Glomerular visceral epithelial cell (primary cell): ENCODE results near the gene RBFOX2.
"Not testable (repeated sequence)": the region's sequence is repeated elsewhere in the genome, so short reads cannot be mapped to it uniquely, and the experiment has no call there.

Experiments used
- DNase-seq: peaks from one replicate; pipeline ENCODE4 v3.0.0-alpha.2; 2016; ENCODE audit errors: extremely low spot score

RBFOX2 gene

DNA sequence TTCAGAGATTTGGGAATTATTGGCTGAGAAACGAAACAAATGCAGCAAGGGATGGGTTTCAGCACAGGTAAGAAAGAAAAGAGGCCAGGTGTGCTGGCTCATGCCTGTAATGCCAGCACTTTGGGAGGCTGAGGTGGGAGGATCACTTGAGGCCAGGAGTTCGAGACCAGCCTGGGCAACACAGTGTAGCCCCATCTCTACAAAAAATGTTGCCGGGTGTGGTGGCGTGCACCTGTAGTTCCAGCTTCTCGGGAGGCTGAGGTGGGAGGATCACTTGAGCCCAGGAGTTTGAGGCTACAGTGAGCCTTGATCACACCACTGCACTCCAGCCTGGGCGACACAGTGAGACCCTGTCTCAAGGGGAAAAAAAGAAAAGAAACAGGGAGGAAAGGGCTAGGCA, 290.7 kb downstream of the RBFOX2 start:
- not testable (repeated sequence) for DNase-seq

DNA sequence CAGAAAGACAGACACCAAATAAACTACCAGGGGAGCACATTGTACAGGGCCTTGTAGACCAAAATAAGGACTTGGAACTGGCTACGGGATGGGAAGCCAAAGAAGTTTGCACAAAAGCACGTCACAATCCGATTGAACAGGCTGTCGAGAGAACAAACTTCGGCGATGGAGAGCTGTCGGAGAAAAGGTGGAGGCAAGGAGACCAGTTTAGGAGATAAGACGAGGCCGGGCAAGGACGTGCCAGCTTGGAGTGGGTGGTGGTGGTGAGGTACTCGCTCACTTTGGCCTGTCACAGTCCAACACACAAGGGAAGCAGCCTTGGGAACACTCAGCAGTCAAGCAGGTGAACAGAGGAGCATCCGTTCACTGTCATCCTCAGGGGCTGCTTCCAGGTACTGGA, 291.9 kb downstream of the RBFOX2 start:
- DNase-seq, result no peak

- no peak for DNase-seq
Observed at GRCh38 chr22:35736166-35736565, 292.5 kb downstream of the RBFOX2 start.

GRCh38 chr22:35735542-35735941, 293.1 kb downstream of the RBFOX2 start:
- DNase-seq, result no peak

DNA sequence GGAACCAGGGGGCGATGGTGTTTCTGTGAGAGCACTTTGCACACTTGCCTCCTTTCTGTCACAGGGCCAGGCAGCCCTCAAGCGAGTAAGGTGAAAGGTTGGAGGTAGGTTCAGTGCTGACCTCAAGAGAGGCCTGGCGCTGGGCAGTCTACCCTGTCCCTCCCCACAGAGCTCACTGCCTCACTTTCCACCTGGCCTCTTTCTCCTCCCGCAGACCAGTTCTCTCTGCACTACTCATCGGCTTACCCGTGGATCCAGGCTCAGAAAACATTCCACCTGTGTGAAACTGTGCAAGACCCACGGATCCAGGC, 294.2 kb downstream of the RBFOX2 start:
- DNase-seq, result no peak

- DNase-seq, result no peak
Observed at GRCh38 chr22:35733791-35734516, 294.7 kb downstream of the RBFOX2 start.

DNA sequence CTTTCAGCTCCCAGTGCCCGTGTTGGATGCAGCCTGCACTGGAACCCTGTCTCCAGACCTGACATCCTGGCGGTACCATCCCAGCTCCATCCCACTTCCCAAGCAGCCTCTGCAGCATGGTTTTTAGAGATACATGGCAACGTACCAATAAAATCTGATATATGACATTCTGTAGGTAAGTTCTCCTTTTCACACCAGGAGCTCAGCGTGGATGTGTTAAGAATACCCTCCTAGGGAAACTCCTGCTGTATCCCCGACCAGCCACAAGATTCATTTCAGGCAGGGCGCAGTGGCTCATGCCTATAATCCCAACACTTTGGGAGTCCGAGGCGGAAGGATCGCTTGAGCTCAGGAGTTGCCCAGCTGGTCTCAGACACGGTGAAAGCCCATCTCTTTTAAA, 295.6 kb downstream of the RBFOX2 start:
- DNase-seq, result no peak

DNA sequence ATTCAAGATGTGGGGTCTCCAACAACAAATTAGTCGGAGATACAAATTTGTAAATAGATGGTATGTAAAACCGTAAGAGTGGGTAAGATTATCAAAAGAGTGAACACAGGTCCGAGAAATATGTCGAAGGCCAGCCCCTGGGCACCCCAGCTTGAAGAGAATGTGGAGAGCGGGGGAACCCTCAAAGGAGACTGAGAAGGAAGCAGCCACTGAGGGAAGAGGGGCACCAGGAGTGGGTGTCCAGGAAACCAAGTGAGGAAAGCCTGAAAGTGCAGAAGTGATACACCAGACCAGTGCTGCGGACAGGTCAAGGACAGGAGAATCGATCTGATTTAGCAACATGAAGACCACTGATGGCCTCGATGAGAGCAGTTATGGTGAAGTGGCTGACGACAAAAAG, 296.5 kb downstream of the RBFOX2 start:
- no peak for DNase-seq

- no peak for DNase-seq
Observed at GRCh38 chr22:35731321-35731720, 297.3 kb downstream of the RBFOX2 start.

DNA sequence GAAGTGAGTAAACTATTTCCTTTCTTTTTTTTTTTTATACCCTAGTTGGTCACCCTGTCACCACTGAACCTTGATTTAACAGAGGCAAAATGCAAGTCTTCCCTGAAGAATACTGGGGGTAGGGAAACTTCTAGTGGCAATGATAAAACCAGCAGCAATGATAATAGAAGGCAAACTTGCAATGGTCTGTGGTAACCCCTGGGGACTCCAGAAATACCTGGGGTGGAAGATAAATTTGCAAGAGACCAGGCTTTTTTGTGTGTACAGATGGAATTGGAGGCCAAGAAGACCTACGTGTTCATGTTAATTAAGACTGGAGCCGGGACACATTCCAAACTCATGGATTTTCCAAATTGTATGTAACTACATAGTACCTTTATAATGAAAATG, 299.3 kb downstream of the RBFOX2 start:
- DNase-seq, result no peak

DNA sequence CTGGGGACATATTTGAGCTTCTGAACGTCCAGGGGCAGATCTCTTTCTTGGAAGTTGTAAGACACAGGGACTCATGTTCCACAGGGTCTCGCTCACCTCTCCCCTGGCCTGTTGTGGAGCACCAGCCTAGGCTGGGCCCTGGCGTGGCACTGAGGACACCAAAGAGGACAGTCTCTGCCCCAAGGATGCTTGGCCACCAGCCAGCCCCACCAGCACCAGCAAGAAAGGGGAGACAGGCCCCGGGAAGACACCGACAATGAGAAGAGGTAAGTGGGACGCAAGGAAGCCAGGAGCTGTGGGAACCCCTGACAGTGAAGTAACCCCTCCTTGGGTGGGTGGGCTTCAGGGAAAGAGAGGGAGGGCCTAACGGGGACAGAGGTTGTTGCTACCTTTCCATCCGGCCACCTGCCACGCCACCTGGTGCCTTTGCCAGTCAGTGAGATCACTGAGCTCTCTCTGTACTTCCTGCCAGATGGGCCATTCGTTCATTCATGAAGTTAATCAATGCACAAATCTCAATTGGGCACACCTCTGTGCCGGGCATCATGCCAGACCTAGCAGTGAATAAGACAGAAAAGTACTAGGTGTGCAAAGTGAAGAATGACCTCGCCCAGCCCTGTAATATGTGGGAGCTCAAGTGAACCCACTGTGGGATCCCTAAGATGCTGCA, 299.9 kb downstream of the RBFOX2 start:
- peak; percentile 9 for DNase-seq

GRCh38 chr22:35727436-35727835, 301.2 kb downstream of the RBFOX2 start:
- DNase-seq, result no peak

GRCh38 chr22:35726933-35727332, 301.7 kb downstream of the RBFOX2 start:
- DNase-seq, result no peak

DNA sequence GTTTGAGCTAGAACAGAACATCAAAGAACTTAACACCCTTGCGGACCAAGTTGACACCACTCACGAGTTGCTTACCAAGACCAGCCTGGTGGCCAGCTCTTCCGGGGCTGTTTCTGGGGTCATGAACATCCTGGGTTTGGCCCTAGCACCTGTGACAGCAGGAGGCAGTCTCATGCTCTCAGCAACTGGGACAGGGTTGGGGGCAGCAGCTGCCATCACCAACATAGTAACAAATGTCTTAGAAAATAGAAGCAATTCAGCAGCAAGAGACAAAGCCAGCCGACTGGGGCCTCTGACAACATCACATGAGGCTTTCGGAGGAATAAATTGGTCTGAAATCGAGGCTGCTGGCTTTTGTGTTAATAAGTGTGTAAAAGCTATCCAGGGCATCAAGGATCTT, 302.2 kb downstream of the RBFOX2 start:
- no peak for DNase-seq

GRCh38 chr22:35725521-35725920, 303.1 kb downstream of the RBFOX2 start:
- no peak for DNase-seq

DNA sequence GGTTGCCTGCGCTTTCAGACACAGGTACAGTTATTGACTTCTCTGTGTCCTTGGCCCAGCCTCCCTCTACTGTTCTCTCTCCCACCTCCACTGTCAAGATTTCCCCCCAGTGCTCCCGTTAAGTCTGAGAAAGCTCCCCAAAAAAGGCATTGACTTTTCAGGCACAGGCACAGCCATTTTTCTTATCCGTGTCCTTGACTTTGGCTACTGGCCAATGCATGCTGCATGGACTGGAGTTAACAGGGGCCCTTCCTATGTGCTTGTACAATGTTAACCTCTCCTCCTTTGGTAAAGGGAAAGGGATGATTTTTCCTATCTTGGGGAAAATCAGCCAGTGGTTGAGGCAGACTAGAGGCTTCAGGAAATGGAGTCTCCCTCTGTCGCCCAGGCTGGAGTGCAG, 306.7 kb downstream of the RBFOX2 start:
- no peak for DNase-seq

DNA sequence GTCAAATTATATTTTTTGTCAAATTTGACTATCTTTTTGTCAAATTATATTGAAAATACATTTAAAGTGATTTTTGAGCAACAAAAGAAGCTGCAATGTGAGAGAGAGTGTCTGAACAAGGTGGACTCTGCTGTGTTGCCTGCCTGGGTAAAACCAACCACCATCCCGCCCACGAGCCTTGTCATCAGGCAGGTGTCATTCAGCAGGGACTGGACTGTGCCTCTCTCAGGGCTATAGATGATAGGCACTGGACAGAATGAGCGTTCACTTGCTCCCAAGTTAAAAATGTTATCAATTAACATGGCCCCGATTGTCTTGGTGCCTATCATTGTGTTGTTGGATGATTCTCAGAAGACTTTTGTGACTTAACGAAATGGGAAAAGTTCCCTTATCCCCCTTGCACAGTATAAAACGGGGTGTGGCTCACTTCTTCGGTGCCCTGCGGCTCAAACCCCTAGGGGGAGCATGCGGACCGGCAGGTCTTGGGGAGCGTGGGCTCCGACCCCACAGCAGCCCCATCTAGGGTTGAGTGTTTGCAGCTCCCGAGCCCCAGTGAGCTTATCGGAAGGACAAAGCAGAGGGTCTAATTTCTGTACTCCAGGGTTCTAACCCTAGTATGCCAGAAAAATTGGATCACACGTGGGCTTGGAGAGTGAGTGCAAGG, 309.3 kb downstream of the RBFOX2 start:
- no peak for DNase-seq

GRCh38 chr22:35717572-35717971, 311.1 kb downstream of the RBFOX2 start, which contains the start of gene APOL5:
Gene APOL5 (plus strand): TSS chr22:35717872. CDS start chr22:35717872, 0 bp downstream.
- DNase-seq, result no peak

GRCh38 chr22:35712672-35713071, 316.0 kb downstream of the RBFOX2 start:
- no peak for DNase-seq

GRCh38 chr22:35711336-35711735, 317.3 kb downstream of the RBFOX2 start:
- no peak for DNase-seq

DNA sequence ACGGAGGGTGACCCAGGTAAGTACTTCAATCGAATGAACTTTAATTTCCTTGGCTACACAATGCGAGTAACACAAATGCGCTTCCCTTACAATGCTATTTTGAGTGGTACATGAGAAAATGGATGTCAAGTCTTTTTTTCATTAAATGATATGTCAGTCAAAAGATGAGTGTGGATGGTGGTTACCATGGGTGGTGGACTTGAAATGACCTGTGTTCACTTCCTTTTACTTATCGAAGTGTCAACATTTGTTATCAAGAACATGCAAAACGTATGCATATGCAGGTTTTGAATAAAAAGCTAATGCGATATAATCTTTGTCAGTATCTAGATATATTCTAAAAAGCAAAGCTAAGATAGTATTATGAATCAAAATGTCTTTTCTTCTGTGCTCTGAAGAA, 319.7 kb downstream of the RBFOX2 start:
- DNase-seq, result no peak

DNA sequence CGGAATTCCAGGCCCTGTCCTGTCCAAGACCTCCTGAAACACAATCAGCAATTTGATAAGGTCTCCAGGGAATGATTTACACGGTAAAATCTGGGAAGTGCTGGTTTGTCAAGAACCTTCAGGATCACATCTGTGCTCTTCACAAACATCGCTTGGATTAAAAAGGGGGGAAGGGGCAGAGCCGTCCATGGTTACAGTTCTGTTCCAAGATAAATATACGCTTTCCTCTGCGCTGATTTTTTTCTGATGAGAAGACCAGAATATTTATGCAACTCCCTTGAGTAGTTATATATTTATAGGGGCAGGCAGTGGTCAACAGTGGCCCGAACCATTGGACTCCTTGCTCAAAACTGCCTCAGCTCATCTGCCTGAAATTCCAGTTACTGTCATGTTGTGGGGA, 320.2 kb downstream of the RBFOX2 start:
- DNase-seq, result no peak

DNA sequence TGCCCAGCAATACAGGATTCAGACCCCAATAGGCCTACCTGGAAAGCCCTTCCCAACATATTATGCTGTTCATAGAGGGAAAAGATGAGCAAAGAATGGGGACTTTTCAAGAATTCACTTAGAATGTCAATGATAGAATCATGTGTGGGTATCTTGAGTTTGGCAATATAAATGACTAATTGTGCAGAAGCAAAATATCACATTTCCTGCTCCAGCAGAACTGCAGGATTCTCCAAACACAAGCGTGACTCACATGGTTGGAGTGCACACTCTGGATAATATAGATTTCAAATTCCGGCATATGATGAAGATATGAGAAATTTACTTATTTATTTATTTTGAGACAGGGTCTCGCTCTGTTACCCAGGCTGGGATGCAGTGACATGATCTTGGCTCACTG, 323.5 kb downstream of the RBFOX2 start:
- DNase-seq, result peak; percentile 50
